ENCODE data around the gene INPP5D.

The INPP5D gene

GRCh38 chr2:233059797-233060500, at the start of gene INPP5D:
TSS of gene INPP5D (plus strand) at chr2:233060342. CDS start at chr2:233060479, 137 bp downstream.
- Histone ChIP-seq H3F3A (ENCODE audit: insufficient read depth, low read length) (no peaks in the 10 kb centered on the region), H3K9me3 (ENCODE audit: low read length) (no peaks in the 10 kb centered on the region), H3K27ac (ENCODE audit: low read depth, low read length, poor library complexity, severe bottlenecking) (peak within 1 kb of the TSS; percentile 94), H2AFZ (ENCODE audit: low read length) (no peak within 1 kb of the TSS), H3K9ac (ENCODE audit: low read length) (peak within 1 kb of the TSS; percentile 88), H3K9me2 (ENCODE audit: low read depth, low read length) (no peaks in the 10 kb centered on the region), H3K79me2 (ENCODE audit: insufficient read depth, low read length) (no peaks in the 10 kb centered on the region), H3K4me2 (ENCODE audit: low read length) (peak within 1 kb of the TSS; percentile 85), H3K4me3 (ENCODE audit: low read depth, low read length, poor library complexity, severe bottlenecking) (peak within 1 kb of the TSS; percentile 75), H3K36me3 (ENCODE audit: insufficient read depth, low read length) (peaks cover 17% of the 10 kb centered on the region), H3K27me3 (ENCODE audit: insufficient read depth, low read length) (no peaks in the 10 kb centered on the region), H4K20me1 (ENCODE audit: insufficient read depth, low read length) (no peaks in the 10 kb centered on the region), H3K4me1 (ENCODE audit: insufficient read depth, low read length, severe bottlenecking) (peaks cover 36% of the 10 kb centered on the region)
- no peak for TF ChIP-seq CTCF (IDR thresholded peaks at IDR 0.05; ENCODE audit: low read length)
- TF ChIP-seq EZH2 (IDR thresholded peaks at IDR 0.05; ENCODE audit: borderline replicate concordance, low read length) = no peak

DNA sequence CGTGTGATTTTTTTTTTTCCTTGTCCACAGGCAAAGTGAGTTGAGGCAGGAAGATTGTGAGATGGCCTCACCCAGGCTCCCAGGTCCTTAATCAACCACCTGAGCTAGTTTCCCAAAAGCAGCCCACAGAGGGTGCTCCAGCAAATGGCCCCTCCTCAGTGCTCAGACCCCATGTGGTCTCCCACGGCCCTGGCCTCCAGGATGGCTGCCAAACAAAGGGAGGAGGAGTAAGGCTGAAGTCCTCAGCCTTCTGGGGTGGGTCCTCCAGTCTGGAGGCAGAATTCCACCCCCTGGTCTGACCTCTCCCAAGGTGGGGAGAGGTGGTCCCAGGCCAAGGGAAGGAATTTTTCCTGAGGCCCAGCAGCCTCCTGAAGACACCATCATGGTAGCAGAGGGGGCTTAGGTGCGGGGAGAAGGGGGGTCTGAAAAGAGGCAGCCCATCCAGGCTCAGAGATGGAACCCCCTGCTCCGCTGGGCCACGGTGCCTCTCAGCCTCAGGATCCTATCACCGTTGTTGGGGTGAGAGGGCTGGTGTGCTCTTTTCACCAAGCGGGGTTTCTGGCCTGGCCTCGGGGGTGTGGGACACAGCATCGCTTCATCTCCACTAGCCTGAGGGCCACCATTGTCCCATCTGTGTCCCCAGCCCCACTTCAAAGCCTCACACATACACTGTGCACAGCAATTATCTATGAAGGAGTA, 49.4 kb upstream of the INPP5D start:
- H3K9me2 ChIP-seq (ENCODE audit: low read depth, low read length) = no peaks in the 10 kb centered on the region
- TF ChIP-seq CTCF (IDR thresholded peaks at IDR 0.05; ENCODE audit: low read length) = no peak
- no peak for TF ChIP-seq EZH2 (IDR thresholded peaks at IDR 0.05; ENCODE audit: borderline replicate concordance, low read length)
- H3K27me3 ChIP-seq (ENCODE audit: insufficient read depth, low read length) = no peaks in the 10 kb centered on the region
- no peaks in the 10 kb centered on the region for H3K79me2 ChIP-seq (ENCODE audit: insufficient read depth, low read length)
- no peaks in the 10 kb centered on the region for H3F3A ChIP-seq (ENCODE audit: insufficient read depth, low read length)
- no peak overlapping the region for H2AFZ ChIP-seq (ENCODE audit: low read length)
- H3K9ac ChIP-seq (ENCODE audit: low read length) = no peak overlapping the region
- no peaks in the 10 kb centered on the region for H3K4me1 ChIP-seq (ENCODE audit: insufficient read depth, low read length, severe bottlenecking)
- no peaks in the 10 kb centered on the region for H3K9me3 ChIP-seq (ENCODE audit: low read length)
- H3K36me3 ChIP-seq (ENCODE audit: insufficient read depth, low read length) = no peaks in the 10 kb centered on the region
- no peaks in the 10 kb centered on the region for H4K20me1 ChIP-seq (ENCODE audit: insufficient read depth, low read length)
- H3K4me2 ChIP-seq (ENCODE audit: low read length) = no peak overlapping the region
- no peak overlapping the region for H3K4me3 ChIP-seq (ENCODE audit: low read depth, low read length, poor library complexity, severe bottlenecking)
- H3K27ac ChIP-seq (ENCODE audit: low read depth, low read length, poor library complexity, severe bottlenecking) = no peak overlapping the region

GRCh38 chr2:233011268-233011650, 48.9 kb upstream of the INPP5D start:
- Histone ChIP-seq H4K20me1 (ENCODE audit: insufficient read depth, low read length) (no peaks in the 10 kb centered on the region), H3K27ac (ENCODE audit: low read depth, low read length, poor library complexity, severe bottlenecking) (no peak overlapping the region), H3K27me3 (ENCODE audit: insufficient read depth, low read length) (no peaks in the 10 kb centered on the region), H3K36me3 (ENCODE audit: insufficient read depth, low read length) (no peaks in the 10 kb centered on the region), H2AFZ (ENCODE audit: low read length) (no peak overlapping the region), H3F3A (ENCODE audit: insufficient read depth, low read length) (no peaks in the 10 kb centered on the region), H3K9me2 (ENCODE audit: low read depth, low read length) (no peaks in the 10 kb centered on the region), H3K9me3 (ENCODE audit: low read length) (no peaks in the 10 kb centered on the region), H3K4me1 (ENCODE audit: insufficient read depth, low read length, severe bottlenecking) (no peaks in the 10 kb centered on the region), H3K79me2 (ENCODE audit: insufficient read depth, low read length) (no peaks in the 10 kb centered on the region), H3K4me3 (ENCODE audit: low read depth, low read length, poor library complexity, severe bottlenecking) (no peak overlapping the region), H3K9ac (ENCODE audit: low read length) (no peak overlapping the region), H3K4me2 (ENCODE audit: low read length) (no peak overlapping the region)
- TF ChIP-seq EZH2 (IDR thresholded peaks at IDR 0.05; ENCODE audit: borderline replicate concordance, low read length) (no peak), CTCF (IDR thresholded peaks at IDR 0.05; ENCODE audit: low read length) (no peak)

Data from OCI-LY1 (cell line).